ENCODE measurements around the gene STING1.

STING1 gene

GRCh38 chr5:139468421-139468931 lies 14.1 kb downstream of the STING1 start:
- peaks cover 50 to 53% of the 10 kb centered on the region in 2 experiments for H3K4me1 ChIP-seq (ENCODE audit: control insufficient read depth in 1 of 2, insufficient read depth in 1 of 2, low read depth in 1 of 2, low read length in 1 of 2)
- H3K4me3 ChIP-seq (ENCODE audit: low read depth in 1 of 2, low read length in 1 of 2), result no peak overlapping the region
- no peaks in the 10 kb centered on the region for H3K9me3 ChIP-seq
- no peaks in the 10 kb centered on the region for H3K36me3 ChIP-seq
- H3K27ac ChIP-seq, result peak overlapping the region; percentile 63
- H3K27me3 ChIP-seq, result no peaks in the 10 kb centered on the region
- no peak for TF ChIP-seq CTCF (IDR thresholded peaks at IDR 0.05)

GRCh38 chr5:139462586-139463276 lies 19.8 kb downstream of the STING1 start, which contains the start of gene ECSCR:
ECSCR (minus strand) TSS chr5:139462743; CDS start chr5:139462670, 73 bp downstream.
- Histone ChIP-seq H3K4me3 (ENCODE audit: low read depth in 1 of 2, low read length in 1 of 2) (no peak within 1 kb of the TSS), H3K27ac (no peak within 1 kb of the TSS), H3K36me3 (no peaks in the 10 kb centered on the region), H3K27me3 (no peaks in the 10 kb centered on the region), H3K4me1 (ENCODE audit: control insufficient read depth in 1 of 2, insufficient read depth in 1 of 2, low read depth in 1 of 2, low read length in 1 of 2) (peaks cover 0 to 2% of the 10 kb centered on the region in 2 experiments), H3K9me3 (no peaks in the 10 kb centered on the region)
- no peak for TF ChIP-seq CTCF (IDR thresholded peaks at IDR 0.05)

- TF ChIP-seq CTCF (IDR thresholded peaks at IDR 0.05), result no peak
- Histone ChIP-seq H3K4me1 (ENCODE audit: control insufficient read depth in 1 of 2, insufficient read depth in 1 of 2, low read depth in 1 of 2, low read length in 1 of 2) (no peaks in the 10 kb centered on the region), H3K4me3 (ENCODE audit: low read depth in 1 of 2, low read length in 1 of 2) (no peak overlapping the region), H3K27me3 (no peaks in the 10 kb centered on the region), H3K27ac (no peak overlapping the region), H3K9me3 (no peaks in the 10 kb centered on the region), H3K36me3 (no peaks in the 10 kb centered on the region)
These were observed 20.9 kb downstream of the STING1 start for GRCh38 chr5:139461698-139462097.

GRCh38 chr5:139461176-139461575 lies 21.4 kb downstream of the STING1 start:
- Histone ChIP-seq H3K4me1 (ENCODE audit: control insufficient read depth in 1 of 2, insufficient read depth in 1 of 2, low read depth in 1 of 2, low read length in 1 of 2) (no peaks in the 10 kb centered on the region), H3K9me3 (no peaks in the 10 kb centered on the region), H3K36me3 (no peaks in the 10 kb centered on the region), H3K4me3 (ENCODE audit: low read depth in 1 of 2, low read length in 1 of 2) (no peak overlapping the region), H3K27me3 (no peaks in the 10 kb centered on the region), H3K27ac (no peak overlapping the region)
- no peak for TF ChIP-seq CTCF (IDR thresholded peaks at IDR 0.05)

- Histone ChIP-seq H3K4me1 (ENCODE audit: control insufficient read depth in 1 of 2, insufficient read depth in 1 of 2, low read depth in 1 of 2, low read length in 1 of 2) (no peaks in the 10 kb centered on the region), H3K27ac (no peak overlapping the region), H3K9me3 (no peaks in the 10 kb centered on the region)
These were observed 22.1 kb downstream of the STING1 start for GRCh38 chr5:139460455-139460854.

More at GRCh38 chr5:139460455-139460854, 22.1 kb downstream of the STING1 start:
- Histone ChIP-seq H3K4me3 (ENCODE audit: low read depth in 1 of 2, low read length in 1 of 2) (no peak overlapping the region), H3K27me3 (no peaks in the 10 kb centered on the region), H3K36me3 (no peaks in the 10 kb centered on the region)
- TF ChIP-seq CTCF (IDR thresholded peaks at IDR 0.05), result no peak
